SK-N-SH (cell line): ENCODE measurements around the gene IDH3A. TPM values are rescaled to one million over a fixed set of nuclear protein-coding genes. Genes with fewer than 3 reads are reported as not detected.

Experiments used
- CTCF ChIA-PET: fragments of 300-600, 350-600 bp; formaldehyde crosslinking; extraction: SDS; loops from one replicate; lab custom pipeline; 2021; lab: Yijun Ruan, JAX
- POLR2A ChIA-PET: fragments of 350-600 bp; sonication (Branson Sonifier 250); formaldehyde crosslinking; extraction: SDS; loops from one replicate; lab custom pipeline; 2020; ENCODE audit warnings: antibody characterized with exemption, inconsistent platforms; lab: Yijun Ruan, JAX
- DNase-seq: peaks from one replicate; pipeline ENCODE4 v3.0.0; 2012
- H2AFZ ChIP-seq: fragments of 200-600 bp; sonication (generic); 2 replicates; pipeline ENCODE4 v1.8.1; 2016; ENCODE audit warnings: antibody characterized with exemption, mild to moderate bottlenecking, low read depth
- H3F3A ChIP-seq: fragments of 200-600 bp; sonication (generic); replicated peaks from 2 replicates; pipeline ENCODE3; 2016; ENCODE audit warnings: antibody characterized with exemption, mild to moderate bottlenecking; ENCODE audit not compliant: insufficient read depth
- H3K27ac ChIP-seq, 2 experiments: fragments of 200-500 bp in 1 of 2; fragments of 200-600 bp in 1 of 2; sonication (Bioruptor generic) in 1 of 2; sonication (generic), shearing (Covaris generic) in 1 of 2; 2 replicates each; pipeline versions ENCODE4 v1.5.1 to v1.6.1; 2014 to 2016; ENCODE audit warnings: low read depth in 2 of 2, inconsistent platforms in 1 of 2, low read length in 1 of 2, mild to moderate bottlenecking in 1 of 2, mixed read lengths in 1 of 2
- H3K27me3 ChIP-seq: fragments of 200-600 bp; sonication (generic), shearing (Covaris generic); 2 replicates; pipeline ENCODE4 v1.6.1; 2016; ENCODE audit warnings: mixed run types; ENCODE audit not compliant: insufficient read depth
- H3K36me3 ChIP-seq, 2 experiments: fragments of 200-500 bp in 1 of 2; fragments of 200-600 bp in 1 of 2; sonication (Bioruptor generic) in 1 of 2; sonication (generic) in 1 of 2; replicated peaks in 1 of 2; 2 replicates each; pipeline versions ENCODE3 to v1.5.1; 2014 to 2016; ENCODE audit warnings: low read length in 1 of 2, mild to moderate bottlenecking in 1 of 2; ENCODE audit not compliant: insufficient read depth in 2 of 2, control insufficient read depth in 1 of 2
- H3K4me1 ChIP-seq, 2 experiments: fragments of 200-500 bp in 1 of 2; fragments of 200-600 bp in 1 of 2; sonication (Bioruptor generic) in 1 of 2; sonication (generic), shearing (Covaris generic) in 1 of 2; 2 replicates each; pipeline versions ENCODE4 v1.5.1 to v1.6.1; 2014 to 2016; ENCODE audit warnings: low read depth in 1 of 2, low read length in 1 of 2, mixed run types in 1 of 2; ENCODE audit not compliant: insufficient read depth in 2 of 2, control insufficient read depth in 1 of 2
- H3K4me2 ChIP-seq: fragments of 200-600 bp; sonication (generic), shearing (Covaris generic); 2 replicates; pipeline ENCODE4 v1.6.1; 2017; ENCODE audit warnings: mixed run types
- H3K4me3 ChIP-seq, 2 experiments: fragments of 200-500 bp in 1 of 2; fragments of 200-600 bp in 1 of 2; sonication (Bioruptor generic) in 1 of 2; sonication (generic), shearing (Covaris generic) in 1 of 2; 2 replicates each; pipeline versions ENCODE4 v1.5.1 to v1.8.1; 2014 to 2016; ENCODE audit warnings: low read depth in 2 of 2, inconsistent platforms in 1 of 2, low read length in 1 of 2, mild to moderate bottlenecking in 1 of 2, mixed read lengths in 1 of 2, moderate library complexity in 1 of 2
- H3K79me2 ChIP-seq: fragments of 200-600 bp; sonication (generic); 2 replicates; pipeline ENCODE4 v1.8.1; 2017; ENCODE audit warnings: mild to moderate bottlenecking; ENCODE audit not compliant: insufficient read depth
- H3K9ac ChIP-seq: fragments of 200-600 bp; sonication (generic); 2 replicates; pipeline ENCODE4 v1.6.1; 2017; ENCODE audit warnings: mixed run types
- H3K9me2 ChIP-seq: fragments of 200-600 bp; sonication (generic); 2 replicates; pipeline ENCODE4 v1.6.1; 2017; ENCODE audit warnings: mixed run types
- H3K9me3 ChIP-seq: fragments of 200-600 bp; sonication (generic); 2 replicates; pipeline ENCODE4 v1.6.1; 2017; ENCODE audit warnings: mixed run types, mild to moderate bottlenecking, moderate library complexity
- H4K20me1 ChIP-seq: fragments of 200-600 bp; sonication (generic); 2 replicates; pipeline ENCODE4 v1.6.1; 2017; ENCODE audit warnings: mild to moderate bottlenecking, mixed run types; ENCODE audit not compliant: insufficient read depth
- CTCF ChIP-seq: fragments of 200-600 bp; sonication (generic); IDR thresholded peaks from 2 replicates; pipeline ENCODE4 v1.6.1; 2017; ENCODE audit warnings: antibody characterized with exemption, mild to moderate bottlenecking, moderate library complexity
- ELF1 ChIP-seq: IDR thresholded peaks from 2 replicates; pipeline ENCODE4 v1.4.0; 2012
- FOXJ3 ChIP-seq: sonication (generic); formaldehyde crosslinking; IDR thresholded peaks from 2 replicates; pipeline ENCODE4 v1.5.1; 2020; ENCODE audit warnings: mild to moderate bottlenecking, missing genetic modification reagents
- MEF2A ChIP-seq: IDR thresholded peaks from 2 replicates; pipeline ENCODE4 v1.4.0; 2012; ENCODE audit warnings: low read depth, borderline replicate concordance
- MXI1 ChIP-seq: IDR thresholded peaks from 2 replicates; pipeline ENCODE4 v1.6.1; 2012; ENCODE audit warnings: mild to moderate bottlenecking, low read depth, low read length, improper control_type of control experiment
- NFIC ChIP-seq: IDR thresholded peaks from 2 replicates; pipeline ENCODE4 v1.4.0; 2012; ENCODE audit warnings: borderline replicate concordance
- POLR2AphosphoS5 ChIP-seq: IDR thresholded peaks from 2 replicates; pipeline ENCODE4 v1.6.1; 2012; ENCODE audit warnings: low read depth, low read length
- RAD21 ChIP-seq: IDR thresholded peaks from 2 replicates; pipeline ENCODE4 v1.6.1; 2012; ENCODE audit warnings: mild to moderate bottlenecking, low read length
- SMC3 ChIP-seq: IDR thresholded peaks from 2 replicates; pipeline ENCODE4 v1.6.1; 2012; ENCODE audit warnings: low read depth, low read length, improper control_type of control experiment
- TAF1 ChIP-seq: IDR thresholded peaks from 2 replicates; pipeline ENCODE4 v1.6.1; 2012; ENCODE audit warnings: low read depth, mild to moderate bottlenecking, low read length, moderate library complexity, borderline replicate concordance
- TCF12 ChIP-seq: IDR thresholded peaks from 2 replicates; pipeline ENCODE4 v1.4.0; 2012
- WGBS: methylation state at CpG from one replicate; pipeline ENCODE4 v1.1.6; 2017; ENCODE audit warnings: low lambda C conversion rate; 5-methylcytosine and 5-hydroxymethylcytosine counted together
- polyA plus RNA-seq, 3 experiments: library from polyadenylated mRNA; depleted of rRNA; stranded (reverse); fragments of >200 nt; gene quantifications; 2 replicates each; pipeline ENCODE4 v1.2.3, GENCODE V29; 2012
- TF ChIP-seq, protein P1 (sequence below): IDR thresholded peaks from 2 replicates; pipeline ENCODE4 v1.4.0; 2012; ENCODE audit warnings: low read depth, borderline replicate concordance
- TF ChIP-seq, protein P2 (sequence below): IDR thresholded peaks from 2 replicates; pipeline ENCODE4 v1.4.0; 2012; ENCODE audit warnings: low read depth, borderline replicate concordance
- TF ChIP-seq, protein P3 (sequence below): fragments of 150-350 bp; IDR thresholded peaks from 2 replicates; pipeline ENCODE4 v1.6.1; 2016; ENCODE audit warnings: mild to moderate bottlenecking, low read depth, low read length
- TF ChIP-seq, protein P4 (sequence below): IDR thresholded peaks from 2 replicates; pipeline ENCODE4 v1.4.0; 2012; ENCODE audit warnings: low read depth
- TF ChIP-seq, protein P5 (sequence below): IDR thresholded peaks from 2 replicates; pipeline ENCODE4; 2012

The IDH3A gene
- polyA plus RNA-seq, 1 of the 3 experiments (the other 2 are of a cell fraction), result 33.2 TPM

- peaks cover 8% of the 10 kb centered on the region for H3K9me3 ChIP-seq
- no peaks in the 10 kb centered on the region for H3F3A ChIP-seq
- 27% methylated on average over 6 of the region's 7 CpGs for WGBS
- peak; percentile 80 for DNase-seq
- no peaks in the 10 kb centered on the region for H3K9me2 ChIP-seq
- ChIA-PET CTCF (interaction anchor here (0.6 to 6.7 kb wide), 41 partner anchors 10 to 291 kb away, joined by 3 to 82 read pairs (median 5); partner anchors contain the start of genes CIB2 and IDH3A), POLR2A (no interaction called here)
- no peak overlapping the region for H3K27ac ChIP-seq
- no peaks in the 10 kb centered on the region for H4K20me1 ChIP-seq
- no peak overlapping the region for H2AFZ ChIP-seq
- no peak overlapping the region for H3K4me2 ChIP-seq
- H3K9ac ChIP-seq, result no peak overlapping the region
- no peak overlapping the region for H3K4me3 ChIP-seq
- H3K36me3 ChIP-seq, result no peaks in the 10 kb centered on the region
- no peaks in the 10 kb centered on the region for H3K79me2 ChIP-seq
- no peaks in the 10 kb centered on the region for H3K4me1 ChIP-seq
- no peaks in the 10 kb centered on the region for H3K27me3 ChIP-seq
- TF ChIP-seq, protein P1, sequence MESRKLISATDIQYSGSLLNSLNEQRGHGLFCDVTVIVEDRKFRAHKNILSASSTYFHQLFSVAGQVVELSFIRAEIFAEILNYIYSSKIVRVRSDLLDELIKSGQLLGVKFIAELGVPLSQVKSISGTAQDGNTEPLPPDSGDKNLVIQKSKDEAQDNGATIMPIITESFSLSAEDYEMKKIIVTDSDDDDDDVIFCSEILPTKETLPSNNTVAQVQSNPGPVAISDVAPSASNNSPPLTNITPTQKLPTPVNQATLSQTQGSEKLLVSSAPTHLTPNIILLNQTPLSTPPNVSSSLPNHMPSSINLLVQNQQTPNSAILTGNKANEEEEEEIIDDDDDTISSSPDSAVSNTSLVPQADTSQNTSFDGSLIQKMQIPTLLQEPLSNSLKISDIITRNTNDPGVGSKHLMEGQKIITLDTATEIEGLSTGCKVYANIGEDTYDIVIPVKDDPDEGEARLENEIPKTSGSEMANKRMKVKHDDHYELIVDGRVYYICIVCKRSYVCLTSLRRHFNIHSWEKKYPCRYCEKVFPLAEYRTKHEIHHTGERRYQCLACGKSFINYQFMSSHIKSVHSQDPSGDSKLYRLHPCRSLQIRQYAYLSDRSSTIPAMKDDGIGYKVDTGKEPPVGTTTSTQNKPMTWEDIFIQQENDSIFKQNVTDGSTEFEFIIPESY, result no peak
- TF ChIP-seq, protein P2, sequence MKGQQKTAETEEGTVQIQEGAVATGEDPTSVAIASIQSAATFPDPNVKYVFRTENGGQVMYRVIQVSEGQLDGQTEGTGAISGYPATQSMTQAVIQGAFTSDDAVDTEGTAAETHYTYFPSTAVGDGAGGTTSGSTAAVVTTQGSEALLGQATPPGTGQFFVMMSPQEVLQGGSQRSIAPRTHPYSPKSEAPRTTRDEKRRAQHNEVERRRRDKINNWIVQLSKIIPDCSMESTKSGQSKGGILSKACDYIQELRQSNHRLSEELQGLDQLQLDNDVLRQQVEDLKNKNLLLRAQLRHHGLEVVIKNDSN, result no peak
- TF ChIP-seq POLR2AphosphoS5, result no peak
- TF ChIP-seq TAF1, result no peak
- TF ChIP-seq RAD21, result peak; percentile 72
- peak; percentile 62 for TF ChIP-seq CTCF
- no peak for TF ChIP-seq FOXJ3 (CRISPR knock-in tag)
- TF ChIP-seq NFIC, result no peak
- TF ChIP-seq TCF12, result no peak
- TF ChIP-seq SMC3, result peak; percentile 66
- TF ChIP-seq, protein P3, sequence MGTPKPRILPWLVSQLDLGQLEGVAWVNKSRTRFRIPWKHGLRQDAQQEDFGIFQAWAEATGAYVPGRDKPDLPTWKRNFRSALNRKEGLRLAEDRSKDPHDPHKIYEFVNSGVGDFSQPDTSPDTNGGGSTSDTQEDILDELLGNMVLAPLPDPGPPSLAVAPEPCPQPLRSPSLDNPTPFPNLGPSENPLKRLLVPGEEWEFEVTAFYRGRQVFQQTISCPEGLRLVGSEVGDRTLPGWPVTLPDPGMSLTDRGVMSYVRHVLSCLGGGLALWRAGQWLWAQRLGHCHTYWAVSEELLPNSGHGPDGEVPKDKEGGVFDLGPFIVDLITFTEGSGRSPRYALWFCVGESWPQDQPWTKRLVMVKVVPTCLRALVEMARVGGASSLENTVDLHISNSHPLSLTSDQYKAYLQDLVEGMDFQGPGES, result no peak
- TF ChIP-seq MXI1, result no peak
- no peak for TF ChIP-seq ELF1
- TF ChIP-seq, protein P4, sequence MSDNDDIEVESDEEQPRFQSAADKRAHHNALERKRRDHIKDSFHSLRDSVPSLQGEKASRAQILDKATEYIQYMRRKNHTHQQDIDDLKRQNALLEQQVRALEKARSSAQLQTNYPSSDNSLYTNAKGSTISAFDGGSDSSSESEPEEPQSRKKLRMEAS, result no peak
- TF ChIP-seq, protein P5, sequence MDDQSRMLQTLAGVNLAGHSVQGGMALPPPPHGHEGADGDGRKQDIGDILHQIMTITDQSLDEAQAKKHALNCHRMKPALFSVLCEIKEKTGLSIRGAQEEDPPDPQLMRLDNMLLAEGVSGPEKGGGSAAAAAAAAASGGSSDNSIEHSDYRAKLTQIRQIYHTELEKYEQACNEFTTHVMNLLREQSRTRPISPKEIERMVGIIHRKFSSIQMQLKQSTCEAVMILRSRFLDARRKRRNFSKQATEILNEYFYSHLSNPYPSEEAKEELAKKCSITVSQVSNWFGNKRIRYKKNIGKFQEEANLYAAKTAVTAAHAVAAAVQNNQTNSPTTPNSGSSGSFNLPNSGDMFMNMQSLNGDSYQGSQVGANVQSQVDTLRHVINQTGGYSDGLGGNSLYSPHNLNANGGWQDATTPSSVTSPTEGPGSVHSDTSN, result no peak
- TF ChIP-seq MEF2A, result no peak
Observed at GRCh38 chr15:78195735-78196201, 46.6 kb downstream of the IDH3A start.
